Epithelial cell of esophagus (primary cell): ENCODE data around the gene PAX6.

ENCODE experiments used
- DNase-seq: peaks from one replicate; pipeline ENCODE4 v3.0.0; 2010; ENCODE audit warnings: low read depth
- H3K4me3 ChIP-seq: 2 replicates; pipeline ENCODE4 v1.5.1; 2011; ENCODE audit warnings: mild to moderate bottlenecking, low read length, control low read depth
- TF ChIP-seq, protein P1 (sequence below): IDR thresholded peaks from 2 replicates; pipeline ENCODE4 v1.5.1; 2011; ENCODE audit warnings: low read depth, mild to moderate bottlenecking, low read length, control low read depth, inconsistent platforms; ENCODE audit not compliant: insufficient read depth; ENCODE audit errors: missing control alignments

Gene PAX6

DNA sequence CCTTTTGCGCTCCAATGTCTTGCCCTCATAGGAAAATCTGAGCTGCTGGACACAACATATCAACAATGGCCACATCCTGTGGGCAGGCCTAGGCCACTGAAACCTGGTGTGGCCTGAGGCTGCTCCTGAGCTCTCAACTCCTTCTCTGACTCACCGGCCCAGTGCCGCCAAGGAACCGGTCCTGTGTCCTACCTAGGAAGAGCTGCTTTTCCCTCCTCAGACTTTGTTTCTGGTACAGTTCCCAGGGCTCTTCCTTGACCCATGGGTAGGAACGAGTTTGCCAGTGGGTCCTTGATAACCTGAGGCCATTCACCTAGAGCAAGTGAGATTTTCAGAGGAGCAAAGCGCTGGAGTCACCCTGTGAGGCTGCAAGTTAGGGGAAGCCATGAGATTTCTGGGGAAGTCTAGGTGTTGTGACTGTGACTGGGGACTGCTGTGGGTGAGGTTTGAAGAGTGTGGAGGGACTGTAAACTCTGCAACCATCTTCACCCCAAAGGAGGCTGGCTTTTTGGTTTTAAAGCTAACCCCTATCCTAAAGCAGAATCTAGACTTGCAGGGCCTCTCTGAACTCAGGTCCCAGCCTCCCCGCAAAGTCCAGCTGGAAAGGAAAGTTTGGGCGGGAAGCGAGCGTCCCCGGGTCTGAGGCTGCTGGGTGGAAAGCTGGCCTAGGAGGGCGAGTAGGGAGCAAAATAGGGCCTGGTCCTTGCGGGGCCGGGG is 12.0 kb upstream of the PAX6 start:
- TF ChIP-seq, protein P1, sequence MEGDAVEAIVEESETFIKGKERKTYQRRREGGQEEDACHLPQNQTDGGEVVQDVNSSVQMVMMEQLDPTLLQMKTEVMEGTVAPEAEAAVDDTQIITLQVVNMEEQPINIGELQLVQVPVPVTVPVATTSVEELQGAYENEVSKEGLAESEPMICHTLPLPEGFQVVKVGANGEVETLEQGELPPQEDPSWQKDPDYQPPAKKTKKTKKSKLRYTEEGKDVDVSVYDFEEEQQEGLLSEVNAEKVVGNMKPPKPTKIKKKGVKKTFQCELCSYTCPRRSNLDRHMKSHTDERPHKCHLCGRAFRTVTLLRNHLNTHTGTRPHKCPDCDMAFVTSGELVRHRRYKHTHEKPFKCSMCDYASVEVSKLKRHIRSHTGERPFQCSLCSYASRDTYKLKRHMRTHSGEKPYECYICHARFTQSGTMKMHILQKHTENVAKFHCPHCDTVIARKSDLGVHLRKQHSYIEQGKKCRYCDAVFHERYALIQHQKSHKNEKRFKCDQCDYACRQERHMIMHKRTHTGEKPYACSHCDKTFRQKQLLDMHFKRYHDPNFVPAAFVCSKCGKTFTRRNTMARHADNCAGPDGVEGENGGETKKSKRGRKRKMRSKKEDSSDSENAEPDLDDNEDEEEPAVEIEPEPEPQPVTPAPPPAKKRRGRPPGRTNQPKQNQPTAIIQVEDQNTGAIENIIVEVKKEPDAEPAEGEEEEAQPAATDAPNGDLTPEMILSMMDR = no peak
- no peak overlapping the region for H3K4me3 ChIP-seq
- DNase-seq = no peak

DNA sequence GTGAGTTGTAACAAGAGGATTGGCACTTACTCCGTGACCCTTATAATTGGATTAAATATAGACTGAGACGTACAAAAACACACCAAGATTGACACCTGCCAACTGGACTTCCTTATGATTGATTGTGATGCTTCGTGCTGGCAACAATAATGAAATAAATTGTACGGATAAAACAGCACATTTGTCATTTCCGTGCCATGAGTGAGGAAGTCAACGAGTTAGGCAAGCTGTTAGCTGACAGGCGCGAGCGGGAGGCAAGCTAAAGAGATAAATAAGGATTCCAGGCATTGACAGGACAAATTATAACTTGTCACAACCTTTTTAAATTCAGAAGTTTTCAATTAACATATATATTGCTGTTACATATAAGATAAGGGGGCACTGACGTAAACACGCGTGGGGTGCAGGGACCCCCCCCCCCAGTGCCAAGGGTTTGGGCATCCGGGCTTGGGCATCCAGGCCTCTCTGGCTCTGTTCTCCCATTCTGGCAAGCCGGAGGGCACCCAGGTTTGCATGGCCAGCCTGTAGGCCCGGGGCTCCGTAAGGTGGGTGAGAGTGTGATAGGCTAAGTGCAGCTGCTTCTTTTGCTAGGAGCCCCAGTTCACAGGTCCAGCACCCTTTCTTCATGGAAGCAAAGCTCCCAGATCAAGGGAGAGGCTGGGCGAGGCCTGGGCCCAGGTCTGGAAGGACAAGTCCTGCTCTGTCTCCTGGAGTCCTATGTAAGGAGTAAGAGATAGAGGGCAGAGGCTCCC is 11.2 kb upstream of the PAX6 start:
- no peak overlapping the region for H3K4me3 ChIP-seq
- DNase-seq = no peak
- TF ChIP-seq, protein P1 = no peak

DNA sequence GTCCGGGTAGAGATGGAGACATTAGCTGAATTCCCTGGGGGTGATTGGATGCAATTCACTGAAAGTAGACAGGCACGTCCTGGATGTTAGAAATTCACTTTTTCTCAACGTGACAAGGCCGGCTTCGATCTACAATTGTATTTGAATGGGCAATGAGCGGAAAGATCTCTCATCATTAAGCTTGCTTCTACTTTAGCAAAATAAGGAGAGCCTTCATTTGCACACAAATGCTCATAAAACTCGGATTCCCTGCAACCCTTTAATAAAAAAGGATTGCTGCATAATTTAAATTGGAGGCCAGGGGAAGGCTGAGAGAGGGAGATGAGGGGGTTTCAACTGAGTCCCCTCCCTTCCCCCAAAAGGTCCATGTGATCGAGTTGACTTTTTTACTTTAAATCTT is 10.6 kb upstream of the PAX6 start:
- no peak overlapping the region for H3K4me3 ChIP-seq
- DNase-seq = no peak
- TF ChIP-seq, protein P1 = no peak

DNA sequence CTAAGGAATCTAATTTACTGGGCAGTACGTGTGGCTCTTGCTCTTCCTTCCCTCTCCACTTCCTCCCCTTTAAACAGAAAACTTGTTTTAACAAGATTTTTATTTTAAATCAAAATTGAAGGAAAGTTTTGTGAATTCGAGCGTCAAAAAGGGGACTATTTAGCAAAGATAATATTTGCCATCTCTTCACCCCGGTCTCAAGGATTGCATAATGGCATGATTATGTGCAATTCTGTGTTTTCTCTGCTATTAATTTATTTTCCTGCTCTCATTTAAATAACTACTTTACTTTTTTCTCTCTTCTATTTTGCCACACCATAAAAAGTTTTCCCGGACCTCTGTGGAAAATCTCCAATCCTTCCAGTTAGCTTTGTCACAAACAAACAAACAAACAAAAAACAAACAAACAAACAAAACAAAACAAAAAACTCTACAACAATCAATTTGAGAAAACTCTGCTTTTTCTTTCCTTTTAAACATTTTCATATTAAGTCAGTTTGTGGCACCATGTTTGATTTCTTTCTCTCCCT is 10.2 kb upstream of the PAX6 start:
- no peak for DNase-seq
- H3K4me3 ChIP-seq = no peak overlapping the region
- TF ChIP-seq, protein P1 = no peak

- no peak for DNase-seq
- no peak overlapping the region for H3K4me3 ChIP-seq
- TF ChIP-seq, protein P1 = no peak
These were observed 9.3 kb upstream of the PAX6 start for GRCh38 chr11:31820438-31820818.

DNA sequence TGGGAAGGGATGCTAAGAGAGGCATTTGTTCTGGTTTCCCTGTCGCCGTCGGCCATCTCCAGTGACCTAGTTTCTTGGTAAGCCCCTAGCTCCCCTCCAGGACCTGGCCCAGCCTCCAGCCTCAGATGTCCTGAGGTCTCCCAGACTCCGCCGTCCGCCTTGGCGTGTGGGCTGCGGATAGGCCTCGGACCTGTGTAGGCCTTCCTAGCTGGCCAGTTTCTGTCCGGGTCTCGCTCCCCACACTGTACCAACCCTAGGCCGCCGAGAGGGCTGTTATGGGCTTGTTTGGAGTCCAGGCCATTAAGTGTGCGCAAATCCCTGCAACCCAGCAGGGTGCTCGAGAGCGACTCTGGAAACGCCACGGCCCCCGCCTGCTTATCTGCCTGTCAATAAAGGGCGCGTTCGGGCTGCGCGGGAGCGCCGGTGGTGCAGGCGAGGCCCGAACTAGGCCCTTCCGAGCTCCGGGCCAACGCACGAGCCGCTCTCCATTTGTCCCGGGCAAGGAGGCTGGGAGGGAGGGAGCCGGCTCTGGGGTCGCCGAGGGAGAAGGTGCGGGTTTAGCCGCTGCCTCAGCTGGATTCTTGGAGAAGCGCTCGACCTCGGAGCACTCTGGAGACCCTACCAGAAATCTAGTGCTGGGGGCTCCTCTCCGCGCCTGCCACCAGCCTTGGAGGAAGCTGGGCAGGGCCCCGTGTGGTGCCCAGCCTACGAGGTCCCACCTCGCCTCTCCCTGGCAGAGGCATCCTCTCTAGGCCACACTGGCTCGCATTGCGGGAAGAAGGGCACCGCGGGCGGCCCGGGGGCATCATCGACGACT is 8.7 kb upstream of the PAX6 start:
- H3K4me3 ChIP-seq = no peak overlapping the region
- TF ChIP-seq, protein P1 = no peak
- DNase-seq = no peak
